NCI-H226 (cell line): ENCODE data around the gene LRRC75A.

Experiments used
- DNase-seq: peaks from one replicate; pipeline ENCODE4 v3.0.0-alpha.2; 2015

Gene LRRC75A

GRCh38 chr17:16492613-16493530 lies 879 bp upstream of the LRRC75A start:
- no peak for DNase-seq

- DNase-seq: no peak
These were observed 776 bp downstream of the LRRC75A start for GRCh38 chr17:16491131-16491702.

- no peak for DNase-seq
These were observed 2.6 kb downstream of the LRRC75A start for GRCh38 chr17:16489431-16489830.

- DNase-seq: no peak
These were observed 3.0 kb downstream of the LRRC75A start for GRCh38 chr17:16488968-16489337.

- no peak for DNase-seq
These were observed 3.6 kb downstream of the LRRC75A start for GRCh38 chr17:16488186-16488967.

- peak; percentile 68 for DNase-seq
These were observed 5.4 kb downstream of the LRRC75A start for GRCh38 chr17:16486373-16487250.

GRCh38 chr17:16484445-16485175 lies 7.4 kb downstream of the LRRC75A start:
- DNase-seq: no peak

- DNase-seq: no peak
These were observed 8.9 kb downstream of the LRRC75A start for GRCh38 chr17:16483021-16483645.

GRCh38 chr17:16482253-16482652 lies 9.7 kb downstream of the LRRC75A start:
- no peak for DNase-seq

GRCh38 chr17:16480995-16481394 lies 11.0 kb downstream of the LRRC75A start:
- no peak for DNase-seq

- no peak for DNase-seq
These were observed 12.7 kb downstream of the LRRC75A start for GRCh38 chr17:16479264-16479663.

- DNase-seq: no peak
These were observed 13.3 kb downstream of the LRRC75A start for GRCh38 chr17:16478649-16479048.

- DNase-seq: peak; percentile 41
These were observed 14.3 kb downstream of the LRRC75A start for GRCh38 chr17:16477666-16478065.

- peak; percentile 90 for DNase-seq
These were observed 14.7 kb downstream of the LRRC75A start for GRCh38 chr17:16477255-16477654.

- DNase-seq: no peak
These were observed 16.8 kb downstream of the LRRC75A start for GRCh38 chr17:16475179-16475704.

GRCh38 chr17:16474012-16474725 lies 17.8 kb downstream of the LRRC75A start:
- DNase-seq: no peak

- no peak for DNase-seq
These were observed 18.7 kb downstream of the LRRC75A start for GRCh38 chr17:16473044-16474011.

GRCh38 chr17:16472539-16472938 lies 19.5 kb downstream of the LRRC75A start:
- DNase-seq: no peak

- no peak for DNase-seq
These were observed 20.7 kb downstream of the LRRC75A start for GRCh38 chr17:16471295-16471694.
